ENCODE measurements around the gene GLTP. TPM values are rescaled to one million over a fixed set of nuclear protein-coding genes. Genes with fewer than 3 reads are reported as not detected.
A peak's percentile ranks its signal among the peaks of the same experiment; 100 is the strongest.

GLTP gene
- total RNA-seq, 1 experiment from 2014 or later, result 15.5 TPM

- H2AK5ac ChIP-seq (ENCODE audit: insufficient read length, low read length), result no peak within 1 kb of the TSS
- H3T11ph ChIP-seq (ENCODE audit: low read length), result no peak within 1 kb of the TSS
- no peak within 1 kb of the TSS for H3K4ac ChIP-seq (ENCODE audit: low read depth, low read length)
- H3K27ac ChIP-seq (ENCODE audit: insufficient read length, low read depth, low read length), result no peak within 1 kb of the TSS
- H3K18ac ChIP-seq (ENCODE audit: insufficient read length, low read depth, low read length), result no peak within 1 kb of the TSS
- H3K36me3 Mint-ChIP-seq (ENCODE audit: insufficient read depth in 1 of 3, low read depth in 3 of 3), result no peaks in the 10 kb centered on the region
- peak; percentile 68 for DNase-seq
- H3K56ac ChIP-seq (ENCODE audit: insufficient read length, low read depth, low read length), result no peak within 1 kb of the TSS
- no peaks in the 10 kb centered on the region for H4K20me1 ChIP-seq (ENCODE audit: control insufficient read depth, insufficient read depth, insufficient read length)
- no peak within 1 kb of the TSS for H3K27ac Mint-ChIP-seq
- no peak within 1 kb of the TSS for H4K8ac ChIP-seq (replicated peaks; ENCODE audit: insufficient read length, low read depth, low read length)
- H3K4me1 ChIP-seq (ENCODE audit: insufficient read depth, low read length), result no peaks in the 10 kb centered on the region
- no peak within 1 kb of the TSS for H2BK12ac ChIP-seq (ENCODE audit: insufficient read length, low read depth, low read length)
- H2BK20ac ChIP-seq (ENCODE audit: low read depth, low read length, poor library complexity, severe bottlenecking), result no peak within 1 kb of the TSS
- no peaks in the 10 kb centered on the region for H3K27me3 ChIP-seq (ENCODE audit: insufficient read depth, low read length)
- no peaks in the 10 kb centered on the region for H3K79me2 ChIP-seq (ENCODE audit: insufficient read depth, low read length)
- H2BK15ac ChIP-seq (ENCODE audit: low read depth, low read length), result no peak within 1 kb of the TSS
- peak within 1 kb of the TSS; percentile 74; the same call in 1 of the 2 replicates for H3K14ac ChIP-seq (ENCODE audit: insufficient read depth, low read length)
- H3K9ac ChIP-seq (ENCODE audit: extremely low read depth, insufficient read length, low read length), result no peak within 1 kb of the TSS
- H3K9me3 ChIP-seq (ENCODE audit: control insufficient read depth, low read depth, low read length), result no peaks in the 10 kb centered on the region
- H3K23ac ChIP-seq (ENCODE audit: insufficient read length, low read depth, low read length), result no peak within 1 kb of the TSS
- no peak within 1 kb of the TSS for H2BK120ac ChIP-seq (ENCODE audit: low read depth, low read length, poor library complexity, severe bottlenecking)
- no peak within 1 kb of the TSS for H4K91ac ChIP-seq (ENCODE audit: insufficient read length, low read depth, low read length)
- H3K27me3 Mint-ChIP-seq (ENCODE audit: low read depth), result peaks cover 2% of the 10 kb centered on the region
- no peaks in the 10 kb centered on the region for H3K23me2 ChIP-seq (ENCODE audit: insufficient read length, low read depth, low read length, poor library complexity, severe bottlenecking)
- no peak within 1 kb of the TSS for H2AFZ ChIP-seq (ENCODE audit: low read length)
- peak within 1 kb of the TSS; percentile 63 to 71 for H3K4me3 Mint-ChIP-seq
- peaks cover 8 to 13% of the 10 kb centered on the region in 2 experiments; a peak in 3 of 4 replicates for H3K4me1 Mint-ChIP-seq
- no peak within 1 kb of the TSS for H4K5ac ChIP-seq (ENCODE audit: insufficient read length, low read depth, low read length)
- H2BK5ac ChIP-seq (ENCODE audit: insufficient read length, low read length), result no peak within 1 kb of the TSS
- H3K79me1 ChIP-seq (ENCODE audit: insufficient read depth, low read depth, low read length, poor library complexity, severe bottlenecking), result no peaks in the 10 kb centered on the region
- WGBS (ENCODE audit: extremely low coverage, insufficient read length, low lambda C conversion rate), result no CpG with 5 or more reads among the region's 67 CpGs
- H3K4me2 ChIP-seq (ENCODE audit: insufficient read depth, insufficient read length, low read length), result peak within 1 kb of the TSS; percentile 21
- no peaks in the 10 kb centered on the region; a peak in 1 of 5 replicates for H3K9me3 Mint-ChIP-seq
- TF ChIP-seq, protein P1, sequence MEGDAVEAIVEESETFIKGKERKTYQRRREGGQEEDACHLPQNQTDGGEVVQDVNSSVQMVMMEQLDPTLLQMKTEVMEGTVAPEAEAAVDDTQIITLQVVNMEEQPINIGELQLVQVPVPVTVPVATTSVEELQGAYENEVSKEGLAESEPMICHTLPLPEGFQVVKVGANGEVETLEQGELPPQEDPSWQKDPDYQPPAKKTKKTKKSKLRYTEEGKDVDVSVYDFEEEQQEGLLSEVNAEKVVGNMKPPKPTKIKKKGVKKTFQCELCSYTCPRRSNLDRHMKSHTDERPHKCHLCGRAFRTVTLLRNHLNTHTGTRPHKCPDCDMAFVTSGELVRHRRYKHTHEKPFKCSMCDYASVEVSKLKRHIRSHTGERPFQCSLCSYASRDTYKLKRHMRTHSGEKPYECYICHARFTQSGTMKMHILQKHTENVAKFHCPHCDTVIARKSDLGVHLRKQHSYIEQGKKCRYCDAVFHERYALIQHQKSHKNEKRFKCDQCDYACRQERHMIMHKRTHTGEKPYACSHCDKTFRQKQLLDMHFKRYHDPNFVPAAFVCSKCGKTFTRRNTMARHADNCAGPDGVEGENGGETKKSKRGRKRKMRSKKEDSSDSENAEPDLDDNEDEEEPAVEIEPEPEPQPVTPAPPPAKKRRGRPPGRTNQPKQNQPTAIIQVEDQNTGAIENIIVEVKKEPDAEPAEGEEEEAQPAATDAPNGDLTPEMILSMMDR (conservative IDR thresholded peaks at IDR 0.05), result no peak
These were observed 46.8 kb downstream of the GLTP start, which contains the start of gene TRPV4 for GRCh38 chr12:109833307-109834189. Gene TRPV4, minus strand, starts transcription at chr12:109833398. Its CDS starts 18,602 bp downstream, at chr12:109814796.

Data from H9 (cell line).